Stimulated activated CD4-positive, alpha-beta T cell treated with anti-CD3 and anti-CD28 coated beads, Interleukin-4, amount 100 ng/mL, for 48 hours (primary cell): ENCODE data around the gene CHST4.
"Not testable (repeated sequence)": the region's sequence is repeated elsewhere in the genome, so short reads cannot be mapped to it uniquely, and the experiment has no call there.

Experiments
- DNase-seq, 2 donors: peaks; one replicate each; pipeline ENCODE4 v3.0.0-alpha.2; 2020; ENCODE audit warnings: low read depth in 2 of 2

CHST4 gene

GRCh38 chr16:71569621-71570020 is 43.4 kb downstream of the CHST4 start:
- no peak for DNase-seq

DNA sequence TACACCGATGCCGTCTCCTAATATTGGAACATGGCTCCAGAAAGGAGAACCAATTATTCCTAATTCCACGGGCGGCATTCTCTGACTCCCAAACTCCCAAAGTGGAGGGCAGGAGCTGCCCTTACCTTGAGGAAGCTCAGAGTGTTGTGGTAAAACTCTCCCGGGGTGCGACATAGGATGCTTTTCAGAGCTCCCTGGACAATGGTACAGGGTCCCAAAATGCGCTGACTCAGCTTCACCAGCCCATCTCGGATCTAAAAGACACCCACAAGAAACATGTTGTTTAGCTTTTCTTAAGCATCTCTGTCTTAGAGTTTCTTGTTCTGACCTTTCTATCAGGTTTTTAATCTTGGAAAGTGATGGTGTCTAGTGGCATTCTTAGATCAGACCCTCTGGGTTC is 43.9 kb downstream of the CHST4 start:
- no peak for DNase-seq

GRCh38 chr16:71572497-71573116 is 46.4 kb downstream of the CHST4 start:
- DNase-seq: no peak

DNA sequence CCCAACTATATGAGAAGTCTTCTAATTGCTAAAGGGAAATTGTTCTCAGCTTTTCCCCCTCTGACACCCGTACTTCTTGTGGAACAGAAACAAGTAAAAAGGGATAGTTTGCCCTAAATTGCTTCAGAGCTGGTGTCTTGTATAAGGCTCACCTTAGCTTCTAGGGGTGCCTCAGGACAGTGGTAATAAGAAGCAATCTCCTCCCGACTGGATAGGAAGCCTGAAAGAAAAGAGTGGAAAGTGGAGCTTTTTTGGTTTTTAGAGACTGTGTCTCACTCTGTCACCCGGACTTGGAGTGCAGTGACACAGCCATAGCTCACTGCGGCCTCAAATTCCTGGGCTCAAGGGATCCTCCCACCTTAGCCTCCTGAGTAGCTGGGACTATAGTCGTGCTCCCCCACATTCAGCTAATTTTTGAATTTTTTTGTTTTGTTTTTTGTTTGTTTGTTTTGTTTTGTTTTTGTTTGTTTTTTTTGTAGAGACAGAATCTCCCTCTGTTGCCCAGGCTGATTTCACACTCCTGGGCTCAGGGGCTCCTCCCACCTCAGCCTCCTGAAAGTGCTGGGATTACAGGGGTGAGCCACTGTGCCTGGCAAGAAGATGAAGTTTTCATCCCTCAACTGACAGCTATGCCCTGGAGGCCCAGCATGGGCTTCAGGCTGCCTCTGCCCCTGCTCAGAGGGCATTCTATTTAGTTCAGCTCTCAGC is 47.3 kb downstream of the CHST4 start:
- no peak for DNase-seq

DNA sequence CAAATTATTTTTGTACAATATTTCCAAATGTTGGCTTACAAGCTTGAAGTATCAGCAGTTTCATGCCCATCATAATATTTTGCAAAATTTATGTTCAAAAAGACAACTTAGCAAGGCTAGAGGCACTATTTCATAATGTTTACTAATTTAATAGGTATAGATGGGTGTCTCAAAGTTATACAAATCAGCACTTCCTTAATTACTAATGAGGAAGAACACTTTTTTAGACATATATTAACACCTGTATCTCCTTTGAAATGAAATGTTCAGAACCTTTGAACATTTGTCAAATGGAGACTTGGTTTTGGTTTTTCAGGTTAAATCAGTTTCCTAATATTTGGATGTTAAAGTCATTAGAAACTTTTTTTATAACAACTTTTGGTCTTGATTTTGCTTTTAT is 48.5 kb downstream of the CHST4 start:
- DNase-seq: no peak

GRCh38 chr16:71576971-71577370 is 50.7 kb downstream of the CHST4 start, which contains the start of gene TAT:
Gene TAT, minus strand, starts transcription at chr16:71577092. Its CDS starts 677 bp downstream, at chr16:71576415.
- DNase-seq: no peak

GRCh38 chr16:71582553-71582848 is 56.3 kb downstream of the CHST4 start:
- not testable (repeated sequence) for DNase-seq

GRCh38 chr16:71584543-71585317 is 58.5 kb downstream of the CHST4 start:
- no peak for DNase-seq

DNA sequence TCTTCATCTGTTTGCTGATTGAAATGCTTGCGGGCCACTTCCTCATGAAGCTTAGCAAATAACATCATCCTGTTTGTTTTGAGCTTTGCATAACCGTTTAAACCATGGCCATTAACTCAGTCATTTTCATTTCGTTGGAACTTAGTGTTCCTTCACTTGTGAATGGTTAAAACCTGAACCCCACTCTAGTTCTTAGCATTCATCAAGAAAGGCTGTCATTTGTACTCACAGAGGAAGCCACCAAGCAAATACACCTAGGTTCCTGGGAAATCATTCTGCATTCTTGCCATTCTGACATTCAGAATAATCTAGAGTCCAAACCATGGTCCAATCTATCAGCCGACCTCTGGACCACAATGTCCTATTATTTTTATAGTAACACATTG is 59.1 kb downstream of the CHST4 start:
- no peak for DNase-seq
